AG09309 (cell line): ENCODE measurements around the gene CDO1.

Experiments
- DNase-seq: peaks from one replicate; pipeline ENCODE4 v3.0.0-alpha.2; 2010; ENCODE audit warnings: low read depth
- H3K4me3 ChIP-seq: 2 replicates; pipeline ENCODE4 v1.5.1; 2011; ENCODE audit warnings: mild to moderate bottlenecking, low read depth, low read length, moderate library complexity; ENCODE audit not compliant: control insufficient read depth
- TF ChIP-seq, protein P1 (sequence below): IDR thresholded peaks from 2 replicates; pipeline ENCODE4 v1.5.1; 2011; ENCODE audit warnings: mild to moderate bottlenecking, low read depth, low read length, inconsistent platforms; ENCODE audit not compliant: insufficient read depth, control insufficient read depth; ENCODE audit errors: missing control alignments

CDO1 gene

GRCh38 chr5:115778417-115778816, 38.0 kb downstream of the CDO1 start:
- H3K4me3 ChIP-seq = no peak overlapping the region
- no peak for DNase-seq
- TF ChIP-seq, protein P1, sequence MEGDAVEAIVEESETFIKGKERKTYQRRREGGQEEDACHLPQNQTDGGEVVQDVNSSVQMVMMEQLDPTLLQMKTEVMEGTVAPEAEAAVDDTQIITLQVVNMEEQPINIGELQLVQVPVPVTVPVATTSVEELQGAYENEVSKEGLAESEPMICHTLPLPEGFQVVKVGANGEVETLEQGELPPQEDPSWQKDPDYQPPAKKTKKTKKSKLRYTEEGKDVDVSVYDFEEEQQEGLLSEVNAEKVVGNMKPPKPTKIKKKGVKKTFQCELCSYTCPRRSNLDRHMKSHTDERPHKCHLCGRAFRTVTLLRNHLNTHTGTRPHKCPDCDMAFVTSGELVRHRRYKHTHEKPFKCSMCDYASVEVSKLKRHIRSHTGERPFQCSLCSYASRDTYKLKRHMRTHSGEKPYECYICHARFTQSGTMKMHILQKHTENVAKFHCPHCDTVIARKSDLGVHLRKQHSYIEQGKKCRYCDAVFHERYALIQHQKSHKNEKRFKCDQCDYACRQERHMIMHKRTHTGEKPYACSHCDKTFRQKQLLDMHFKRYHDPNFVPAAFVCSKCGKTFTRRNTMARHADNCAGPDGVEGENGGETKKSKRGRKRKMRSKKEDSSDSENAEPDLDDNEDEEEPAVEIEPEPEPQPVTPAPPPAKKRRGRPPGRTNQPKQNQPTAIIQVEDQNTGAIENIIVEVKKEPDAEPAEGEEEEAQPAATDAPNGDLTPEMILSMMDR = no peak

DNA sequence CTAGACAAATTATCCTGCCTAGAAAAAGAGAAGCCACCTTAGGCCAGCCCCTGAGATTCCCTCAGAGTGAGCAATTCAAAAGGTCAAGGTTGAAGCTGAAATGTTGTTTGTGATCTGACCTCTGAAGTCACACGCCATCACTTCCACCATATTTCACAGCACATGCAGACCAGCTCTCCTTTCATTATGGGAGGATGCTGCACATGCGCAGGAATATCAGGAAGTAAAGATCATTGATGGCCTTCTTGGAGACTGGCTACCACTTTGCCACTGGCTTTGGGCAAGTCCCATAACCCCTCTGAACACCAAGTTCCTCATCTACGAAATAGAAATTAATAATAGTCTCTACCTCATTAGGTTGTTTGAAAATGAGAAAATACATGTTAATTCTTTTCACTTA, 39.5 kb downstream of the CDO1 start:
- DNase-seq = no peak
- TF ChIP-seq, protein P1 = no peak
- no peak overlapping the region for H3K4me3 ChIP-seq

DNA sequence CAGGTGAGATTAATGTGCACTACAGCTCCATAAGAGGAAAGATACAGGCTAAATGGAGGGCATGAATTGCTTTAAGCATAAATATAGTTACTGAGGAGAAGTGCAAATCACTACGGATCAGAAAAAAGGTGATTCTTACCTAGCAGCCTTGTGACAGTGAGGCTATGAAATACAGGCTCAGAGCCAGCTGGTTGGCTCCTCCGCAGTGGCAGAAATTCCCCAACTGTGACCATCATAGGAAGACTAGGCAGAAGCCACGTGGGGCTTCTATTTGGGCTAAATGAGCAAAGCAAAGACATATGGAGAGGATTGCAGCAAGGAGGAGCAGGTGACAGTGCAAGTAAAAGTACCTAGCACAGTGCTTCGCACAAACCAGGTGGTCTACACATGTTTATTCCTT, 40.5 kb downstream of the CDO1 start:
- no peak for DNase-seq
- no peak overlapping the region for H3K4me3 ChIP-seq
- TF ChIP-seq, protein P1 = no peak

GRCh38 chr5:115774684-115775083, 41.8 kb downstream of the CDO1 start:
- TF ChIP-seq, protein P1 = no peak
- no peak overlapping the region for H3K4me3 ChIP-seq
- no peak for DNase-seq

DNA sequence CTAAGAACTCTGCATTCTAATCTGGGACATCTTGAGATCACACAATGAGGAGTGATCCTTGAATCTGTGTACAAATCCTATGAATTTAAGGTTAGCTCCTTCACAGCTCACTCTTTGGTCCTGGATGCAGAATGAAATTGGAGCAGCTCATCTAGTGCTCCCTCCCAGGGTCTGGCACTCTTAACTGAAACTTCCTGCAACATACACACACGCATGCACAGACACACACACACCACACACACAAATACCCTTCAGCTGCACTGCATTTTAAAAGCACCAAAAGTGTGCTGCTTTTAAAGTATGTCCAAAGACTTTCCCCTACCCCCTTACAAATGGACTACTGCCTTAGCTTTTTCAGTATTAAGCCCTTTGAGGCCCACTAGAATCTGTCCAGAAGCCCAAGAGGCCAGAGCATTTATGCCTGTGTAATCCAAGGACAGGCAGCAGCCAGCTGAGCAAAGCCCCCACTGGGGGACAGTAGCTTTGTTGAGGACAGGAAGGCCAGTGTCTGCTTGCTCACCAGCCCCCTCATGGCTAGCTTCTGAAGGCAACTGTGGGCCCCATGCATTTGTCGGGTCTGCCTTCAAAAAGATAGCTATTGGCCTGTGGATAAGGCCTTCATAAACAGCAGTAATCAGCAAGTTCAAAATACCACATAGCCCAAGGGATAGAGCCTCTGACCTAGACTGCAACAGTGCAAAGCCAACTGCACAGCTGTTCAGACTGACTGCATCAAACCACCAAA, 43.6 kb downstream of the CDO1 start:
- no peak overlapping the region for H3K4me3 ChIP-seq
- no peak for DNase-seq
- TF ChIP-seq, protein P1 = no peak

DNA sequence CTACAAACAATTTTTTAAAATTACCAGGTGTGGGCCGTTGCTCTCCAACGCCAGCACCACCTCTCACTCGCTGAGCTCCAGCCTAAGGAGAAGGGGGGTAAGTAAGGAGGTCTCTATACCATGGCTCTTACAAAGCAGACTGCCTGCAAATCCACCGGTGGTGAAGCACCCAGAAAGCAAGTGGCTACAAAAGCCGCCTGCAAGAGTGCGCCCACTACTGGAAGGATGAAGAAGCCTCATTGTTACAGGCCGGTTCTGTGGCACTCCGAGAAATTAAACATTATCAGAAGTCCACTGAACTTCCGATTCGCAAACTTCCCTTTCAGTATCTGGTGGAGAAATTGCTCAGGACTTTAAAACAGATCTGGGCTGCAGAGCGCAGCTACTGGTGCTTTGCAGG, 46.0 kb downstream of the CDO1 start:
- TF ChIP-seq, protein P1 = peak; percentile 60
- DNase-seq = no peak

More for the DNA sequence above, 46.0 kb downstream of the CDO1 start:
- H3K4me3 ChIP-seq = no peak overlapping the region
